Measurements from ENCODE around the gene MAPKAPK3. TPM values are rescaled to one million over a fixed set of nuclear protein-coding genes. Genes with fewer than 3 reads are reported as not detected.

Gene MAPKAPK3
- total and polyA plus RNA-seq, 2 of the 4 experiments (the other 2 are of a cell fraction), result 38.3 to 57.2 TPM

DNA sequence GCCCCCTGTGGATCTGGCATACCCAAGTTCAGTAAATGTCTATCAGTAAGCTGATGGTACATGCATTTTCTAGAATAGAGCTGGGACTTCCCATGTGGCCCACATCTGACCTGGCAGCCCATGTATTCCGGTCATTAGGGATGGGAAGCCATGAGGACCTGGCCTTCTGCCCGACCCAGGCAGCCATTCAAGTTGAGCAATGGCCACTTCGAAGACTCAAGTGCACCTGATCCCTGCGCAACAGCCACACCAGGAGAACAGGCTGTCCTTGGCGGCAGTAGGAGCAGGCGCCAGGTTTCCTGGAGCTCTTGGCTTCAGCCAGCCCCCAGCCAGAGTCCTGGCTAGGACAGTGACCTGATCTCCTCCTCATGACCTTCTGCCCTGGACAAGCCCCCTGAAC is 33.1 kb upstream of the MAPKAPK3 start:
- dilution Hi-C loops (cut with HindIII; ENCODE audit: low sequenced_read_pairs, unreplicated experiment), result no loop called here
- H3K9ac ChIP-seq (ENCODE audit: low read depth, low read length), result no peak overlapping the region
- H3K4me1 ChIP-seq (ENCODE audit: control insufficient read depth, insufficient read depth, low read length), result no peaks in the 10 kb centered on the region
- H3K23ac ChIP-seq (ENCODE audit: low read depth, low read length), result no peak overlapping the region
- intact Hi-C loops (cut with micrococcal nuclease), result no loop called here
- no peak overlapping the region for H4K8ac ChIP-seq (ENCODE audit: low read depth in 2 of 2, low read length in 2 of 2)
- no peak overlapping the region for H3K18ac ChIP-seq (ENCODE audit: low read depth, low read length)
- no peak overlapping the region for H4K5ac ChIP-seq (ENCODE audit: low read depth, low read length)
- H3K9me3 ChIP-seq (ENCODE audit: control insufficient read depth, insufficient read depth, low read length), result no peaks in the 10 kb centered on the region
- H3K4me2 ChIP-seq (ENCODE audit: low read depth, low read length), result no peak overlapping the region
- H3K36me3 ChIP-seq (ENCODE audit: control insufficient read depth, insufficient read depth, low read length), result peaks cover 30% of the 10 kb centered on the region; the same call in 1 of the 2 replicates
- no peak overlapping the region for H2BK5ac ChIP-seq (ENCODE audit: low read depth, low read length, poor library complexity, severe bottlenecking)
- no peak overlapping the region for H2BK20ac ChIP-seq (ENCODE audit: low read depth, low read length)
- no peak overlapping the region for H2AK5ac ChIP-seq (ENCODE audit: low read depth, low read length)
- no peak overlapping the region for H3K14ac ChIP-seq (replicated peaks; ENCODE audit: low read depth, low read length)
- in situ Hi-C loops (cut with MboI; ENCODE audit: low sequenced_read_pairs), result no loop called here
- POLR2A ChIA-PET (ENCODE audit: unreplicated experiment), result no interaction called here
- H3K9me1 ChIP-seq (ENCODE audit: insufficient read depth, low read length), result no peaks in the 10 kb centered on the region
- no peak overlapping the region for H3K56ac ChIP-seq (ENCODE audit: extremely low read depth, insufficient read depth, low read length)
- H2BK15ac ChIP-seq (ENCODE audit: low read depth, low read length), result no peak overlapping the region
- no peak overlapping the region for H3K4ac ChIP-seq (ENCODE audit: low read depth, low read length)
- H4K20me1 ChIP-seq (ENCODE audit: insufficient read depth, low read length), result no peaks in the 10 kb centered on the region
- TF ChIP-seq POLR2A (IDR thresholded peaks at IDR 0.05; ENCODE audit: low read depth, low read length) (no peak), USF2 (IDR thresholded peaks at IDR 0.05; ENCODE audit: low read depth, low read length) (no peak), BHLHE40 (IDR thresholded peaks at IDR 0.05; ENCODE audit: low read depth, low read length) (no peak), FOS (IDR thresholded peaks at IDR 0.05; ENCODE audit: low read depth, low read length) (no peak), NFE2L2 (IDR thresholded peaks at IDR 0.05; ENCODE audit: low read depth, low read length) (no peak), CEBPB (IDR thresholded peaks at IDR 0.05; ENCODE audit: low read depth, low read length) (no peak), RAD21 (IDR thresholded peaks at IDR 0.05; ENCODE audit: low read length) (no peak), RFX5 (IDR thresholded peaks at IDR 0.05; ENCODE audit: low read depth, low read length) (no peak), MXI1 (IDR thresholded peaks at IDR 0.05; ENCODE audit: borderline replicate concordance, low read depth, low read length) (no peak), CHD1 (IDR thresholded peaks at IDR 0.05; ENCODE audit: low read depth, low read length) (no peak), RCOR1 (IDR thresholded peaks at IDR 0.05; ENCODE audit: insufficient replicate concordance, low read length) (no peak), MAZ (IDR thresholded peaks at IDR 0.05; ENCODE audit: borderline replicate concordance, low read depth, low read length) (no peak), SMC3 (IDR thresholded peaks at IDR 0.05; ENCODE audit: low read depth, low read length) (no peak), MAFK (IDR thresholded peaks at IDR 0.05; ENCODE audit: low read depth, low read length) (no peak), ELK1 (IDR thresholded peaks at IDR 0.05; ENCODE audit: borderline replicate concordance, low read depth, low read length) (no peak), CTCF (conservative IDR thresholded peaks at IDR 0.05; ENCODE audit: low read depth, low read length) (no peak)
- no peaks in the 10 kb centered on the region for H3K79me1 ChIP-seq (ENCODE audit: low read depth in 1 of 2, low read length in 2 of 2)
- H3K27me3 ChIP-seq (ENCODE audit: control insufficient read depth, insufficient read depth, low read length), result no peaks in the 10 kb centered on the region
- WGBS, 2 experiments (ENCODE audit: extremely low coverage in 2 of 2, insufficient read length in 1 of 2), result 94% methylated on average over 4 of the region's 6 CpGs; no CpG with 5 or more reads in 1 of the 2 experiments
- no peak overlapping the region for H3K4me3 ChIP-seq (ENCODE audit: insufficient read depth, low read depth, low read length)
- no peak overlapping the region for H4K91ac ChIP-seq (ENCODE audit: insufficient read depth, low read depth, low read length)
- ATAC-seq (ENCODE audit: low read depth), result no peak
- BruUV-seq (replicated peaks), result TSS peak; percentile 9
- H3K27ac ChIP-seq (ENCODE audit: insufficient read depth, low read length), result no peak overlapping the region
- no peak overlapping the region for H2BK120ac ChIP-seq (ENCODE audit: low read depth, low read length)
- H2AFZ ChIP-seq (replicated peaks; ENCODE audit: low read length, poor library complexity), result no peak overlapping the region
- no peak for DNase-seq
- CTCF ChIA-PET, result no interaction called here
- H2AK9ac ChIP-seq (replicated peaks; ENCODE audit: low read depth, low read length, poor library complexity), result no peak overlapping the region

All from IMR-90 (cell line).